Endometrium (tissue), 2 donors: ENCODE measurements around the gene RIC8B.
A peak's percentile ranks its signal among the peaks of the same experiment; 100 is the strongest.
"Not testable (repeated sequence)": the region's sequence is repeated elsewhere in the genome, so short reads cannot be mapped to it uniquely, and the experiment has no call there.

Experiments used
- FAIRE-seq: peaks from 2 replicates; lab custom pipeline; 2012; peaks lifted over from hg19 to GRCh38; lab: Jason Lieb, UNC
- donor health status: control.
- donor health status: control.

RIC8B gene

DNA sequence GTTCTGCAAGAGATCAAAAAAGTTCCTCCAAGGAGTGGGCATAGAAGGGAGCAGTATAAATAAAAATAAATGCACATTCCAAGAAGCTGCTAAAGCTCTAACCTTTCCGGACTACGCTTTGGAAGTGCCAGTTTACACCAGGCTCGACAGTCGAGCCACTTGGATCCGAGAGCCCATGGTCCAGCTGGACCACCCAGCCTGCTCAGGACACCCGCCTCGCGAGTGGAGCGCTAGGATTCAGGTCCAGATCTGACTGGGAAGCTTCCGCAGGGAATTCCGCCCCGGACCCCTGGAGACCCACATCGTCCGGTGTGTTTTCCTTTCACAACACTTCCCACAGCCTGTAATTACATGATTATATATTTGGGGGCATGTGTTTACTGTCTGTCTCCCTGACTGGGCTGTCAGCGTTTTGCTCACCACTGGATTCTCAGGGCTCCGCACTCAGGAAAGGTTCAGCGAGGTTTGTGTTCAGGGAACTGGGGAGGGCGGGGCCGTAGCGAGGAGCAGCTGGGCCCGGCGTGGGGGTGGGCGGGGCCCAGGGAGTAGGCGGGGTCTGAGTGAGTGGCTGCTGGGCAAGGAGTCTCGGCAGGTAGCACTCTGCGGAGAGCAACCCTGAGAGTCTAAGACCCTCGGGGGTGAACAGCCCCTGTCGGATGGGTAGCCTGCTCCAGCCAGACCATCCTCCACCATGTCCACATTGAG is 128.9 kb downstream of the RIC8B start:
- no peak for FAIRE-seq

DNA sequence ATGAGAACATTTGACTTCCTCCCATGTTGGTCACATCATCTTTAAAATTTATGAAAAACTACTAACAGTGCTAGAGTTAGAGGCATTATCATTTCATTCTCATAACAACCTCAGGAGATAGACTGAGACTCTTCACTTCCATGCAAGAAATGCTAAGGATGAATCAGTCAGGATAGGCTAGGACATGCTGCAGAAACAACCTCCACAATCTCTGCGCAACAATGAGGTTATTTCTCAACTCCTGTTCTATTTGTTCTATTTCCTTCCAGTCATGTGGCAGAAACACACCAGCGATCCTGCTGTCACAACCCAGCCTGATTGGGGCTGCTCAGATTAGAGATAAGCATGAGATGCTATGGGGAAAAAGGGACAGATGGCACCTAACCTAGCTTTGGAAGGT is 132.2 kb downstream of the RIC8B start:
- no peak for FAIRE-seq

DNA sequence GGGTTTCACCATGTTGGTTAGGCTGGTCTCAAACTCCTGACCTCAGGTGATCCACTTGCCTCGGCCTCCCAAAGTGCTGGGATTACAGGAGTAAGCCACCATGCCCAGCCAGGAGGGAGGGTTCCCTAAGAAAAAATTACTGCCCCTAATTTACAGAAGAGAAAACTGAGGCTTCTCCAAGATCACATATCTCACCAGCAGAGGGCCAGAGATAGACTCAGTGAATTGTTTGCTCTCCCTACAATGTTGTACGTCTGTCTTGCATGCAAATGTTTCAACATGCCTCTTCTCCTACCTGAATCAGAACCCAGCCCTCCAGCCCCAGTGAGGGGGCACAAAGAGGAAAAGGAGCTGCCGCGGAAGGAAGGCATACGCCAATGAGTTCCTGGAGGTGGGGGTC is 132.9 kb downstream of the RIC8B start:
- no peak for FAIRE-seq

DNA sequence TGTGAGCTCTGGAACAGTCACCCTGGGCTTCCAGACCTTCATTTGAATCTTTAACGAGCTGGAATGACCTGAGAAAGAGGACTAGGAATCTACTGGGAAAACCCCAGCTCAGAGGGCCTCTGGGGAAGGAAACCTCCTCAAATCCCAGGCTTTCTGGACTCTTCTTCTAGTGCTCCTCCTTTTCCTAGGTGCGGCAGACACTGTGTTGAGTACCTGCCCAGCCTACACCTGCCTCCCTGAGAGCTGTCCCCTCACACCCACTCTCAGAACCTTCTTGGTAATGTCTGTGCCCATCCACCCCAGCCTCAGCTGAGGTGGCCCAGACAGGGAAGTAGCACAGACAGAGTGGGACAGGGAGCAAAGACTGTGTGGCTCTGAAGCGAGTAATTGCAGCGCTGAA is 133.4 kb downstream of the RIC8B start:
- FAIRE-seq = no peak

DNA sequence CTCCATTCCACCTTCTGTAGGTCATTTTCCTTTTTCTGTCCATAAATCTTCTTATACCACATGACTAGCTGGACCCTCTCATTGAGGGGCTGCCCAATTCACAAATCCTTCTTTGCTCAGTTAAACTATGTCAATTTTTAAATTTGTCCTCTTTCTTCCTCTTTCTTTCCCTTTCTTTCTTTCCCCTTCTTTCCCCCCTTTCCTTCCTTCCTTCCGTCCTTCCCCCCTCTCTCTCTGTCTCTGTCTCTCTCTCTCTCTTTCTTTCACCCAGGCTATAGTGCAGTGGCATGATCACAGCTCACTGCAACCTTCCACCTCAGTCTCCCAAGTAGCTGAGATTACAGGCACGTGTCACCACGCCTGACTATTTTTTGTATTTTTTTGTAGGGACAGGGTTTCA is 134.1 kb downstream of the RIC8B start:
- no peak for FAIRE-seq

DNA sequence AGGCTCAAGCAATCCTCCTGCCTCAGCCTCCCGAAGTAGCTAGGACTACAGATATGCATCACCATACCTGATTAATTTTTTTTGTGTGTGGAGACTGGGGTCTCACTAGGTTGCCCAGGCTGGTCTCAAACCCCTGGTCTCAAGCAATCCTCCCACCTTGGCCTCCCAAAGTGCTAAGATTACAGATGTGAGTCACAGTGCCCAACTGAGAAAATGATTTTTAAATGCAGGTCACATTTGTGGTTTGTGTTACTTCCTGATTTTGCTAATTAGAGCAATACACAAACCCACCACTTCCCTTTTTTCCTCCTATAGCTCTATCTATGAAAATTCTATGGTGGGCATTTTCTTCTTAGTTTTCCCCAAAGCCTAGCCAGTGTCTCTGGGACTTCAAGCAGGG is 135.7 kb downstream of the RIC8B start:
- FAIRE-seq = no peak

DNA sequence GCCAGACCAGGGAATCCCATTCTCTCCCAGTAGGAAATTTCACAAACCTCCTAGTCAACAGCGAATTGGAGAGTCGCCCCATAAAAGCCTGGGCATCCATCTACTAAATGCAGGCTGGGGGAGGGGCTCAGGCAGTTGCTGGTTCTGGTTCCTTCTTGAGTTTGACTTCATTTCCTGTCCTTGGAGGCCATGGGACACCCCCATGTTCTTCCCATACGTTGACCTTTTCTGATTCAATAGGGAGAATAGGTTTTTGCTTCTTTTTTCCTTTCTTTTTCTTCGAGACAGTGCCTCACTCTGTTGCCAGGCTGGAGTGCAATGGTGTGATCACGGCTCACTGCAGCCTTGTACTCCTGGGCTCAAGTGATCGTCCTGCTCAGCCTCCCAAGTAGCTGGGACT is 137.1 kb downstream of the RIC8B start:
- FAIRE-seq = no peak

DNA sequence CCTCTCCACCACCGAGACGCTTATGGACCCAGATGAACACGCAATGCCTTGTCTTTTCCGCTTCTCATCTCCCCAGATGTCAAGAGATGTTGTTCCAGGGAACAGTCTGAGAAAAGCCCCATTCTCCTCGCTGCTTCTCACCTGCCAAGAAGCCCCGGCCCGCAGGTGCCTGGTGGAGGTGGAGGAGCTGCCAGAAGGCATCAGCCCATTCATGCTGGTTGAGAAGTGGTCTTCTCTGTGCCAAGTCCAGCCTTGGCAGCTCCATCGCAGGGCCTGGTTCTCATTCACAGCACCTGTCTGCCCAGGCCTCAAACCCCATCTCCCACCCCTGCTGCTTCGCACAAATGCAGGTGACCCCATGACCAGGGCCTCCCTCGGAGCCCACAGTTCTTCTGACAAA is 139.0 kb downstream of the RIC8B start:
- FAIRE-seq = no peak

DNA sequence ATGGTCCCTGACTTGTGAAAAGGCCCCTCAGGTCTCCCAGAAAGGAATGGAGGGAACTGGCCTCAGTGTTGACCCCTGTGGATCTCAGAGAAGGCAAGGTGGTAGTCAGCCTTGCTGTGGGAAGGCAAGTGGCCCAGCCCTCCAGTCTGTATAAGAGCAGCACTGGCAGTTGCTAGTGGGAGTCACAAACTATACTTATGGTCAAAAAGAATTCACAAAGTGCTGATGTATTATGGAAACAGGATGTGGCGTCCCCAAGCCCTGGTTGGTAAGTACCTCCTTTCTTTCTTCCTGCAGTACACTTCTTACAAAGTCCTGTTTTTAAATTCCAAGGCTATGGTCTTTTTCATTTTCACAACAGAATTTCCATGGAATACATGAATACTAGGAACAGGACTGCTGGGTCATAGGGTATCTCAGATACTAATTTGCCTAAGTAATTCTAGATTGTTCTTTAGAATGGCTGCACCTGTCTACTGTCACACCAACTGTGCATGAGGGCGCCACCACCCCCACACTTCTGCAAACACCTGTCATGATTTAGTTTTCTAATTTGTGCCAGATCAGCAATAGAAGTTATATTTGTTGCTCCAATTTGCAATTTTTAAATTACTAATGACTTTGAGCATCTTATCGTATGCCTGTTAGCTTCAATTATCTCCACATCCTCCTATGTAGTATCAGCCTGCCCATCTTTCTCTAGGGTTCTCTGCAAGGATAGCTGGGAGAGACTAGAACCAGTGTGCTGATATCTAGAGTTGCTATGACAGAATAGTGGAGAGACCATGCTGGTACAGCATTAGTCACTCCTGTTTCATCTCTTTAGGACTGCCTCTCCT is 140.5 kb downstream of the RIC8B start:
- no peak for FAIRE-seq

DNA sequence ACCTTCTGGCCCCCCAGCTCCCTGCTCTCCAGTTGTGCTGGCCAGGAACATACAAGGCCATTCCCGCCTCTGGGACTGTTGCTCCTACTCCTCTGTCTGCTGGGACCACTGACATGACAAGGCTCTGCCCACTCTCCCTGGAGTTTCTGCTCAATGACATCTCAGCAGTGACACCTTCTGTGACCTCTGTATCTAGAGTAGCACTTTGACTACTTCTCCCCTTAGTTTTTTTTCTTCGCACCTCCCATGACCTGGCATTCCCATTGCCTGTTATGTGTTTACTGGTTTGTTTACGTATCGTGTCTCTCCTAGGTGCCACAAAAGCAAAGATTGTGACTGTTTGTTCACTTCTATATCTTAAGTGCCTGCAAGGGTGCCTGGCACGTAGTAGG is 141.1 kb downstream of the RIC8B start:
- no peak for FAIRE-seq

DNA sequence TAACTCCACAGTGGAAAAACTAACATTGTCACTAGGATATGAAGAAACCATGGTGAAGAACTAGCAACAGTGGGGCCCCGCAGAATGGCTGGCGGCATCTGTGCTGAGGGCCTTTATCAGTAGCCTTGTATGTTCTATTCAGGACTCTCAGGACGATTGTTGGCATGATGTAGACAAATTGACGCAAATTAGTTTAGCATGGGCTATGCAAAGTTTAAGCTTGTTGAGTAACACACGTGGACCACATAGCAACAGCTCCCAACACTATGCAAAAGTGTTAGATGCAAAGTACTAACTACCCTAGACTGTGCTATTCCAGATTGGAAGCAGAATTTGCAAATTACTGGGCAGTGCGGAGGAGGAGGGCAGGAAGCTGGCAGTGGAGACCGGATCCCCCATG is 143.0 kb downstream of the RIC8B start:
- FAIRE-seq = no peak

DNA sequence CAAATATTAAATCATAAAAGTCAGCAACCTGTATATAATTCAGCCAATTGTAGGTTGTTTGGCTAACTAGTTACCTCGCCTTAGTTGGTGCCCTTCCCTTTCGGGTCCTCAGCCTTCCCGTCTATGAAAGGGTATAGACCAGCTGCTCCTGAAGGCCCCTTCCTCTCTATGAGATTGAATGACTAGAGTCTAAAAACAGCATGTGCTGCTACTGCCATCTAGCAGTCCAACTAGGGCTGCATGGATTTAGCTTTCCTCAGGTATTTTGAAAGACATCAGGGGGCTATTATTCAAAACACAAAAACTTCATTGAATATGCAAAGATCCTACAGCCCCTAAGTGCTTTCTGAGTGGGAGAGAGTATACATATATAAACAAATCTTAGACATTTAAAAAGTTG is 144.3 kb downstream of the RIC8B start:
- FAIRE-seq = no peak

DNA sequence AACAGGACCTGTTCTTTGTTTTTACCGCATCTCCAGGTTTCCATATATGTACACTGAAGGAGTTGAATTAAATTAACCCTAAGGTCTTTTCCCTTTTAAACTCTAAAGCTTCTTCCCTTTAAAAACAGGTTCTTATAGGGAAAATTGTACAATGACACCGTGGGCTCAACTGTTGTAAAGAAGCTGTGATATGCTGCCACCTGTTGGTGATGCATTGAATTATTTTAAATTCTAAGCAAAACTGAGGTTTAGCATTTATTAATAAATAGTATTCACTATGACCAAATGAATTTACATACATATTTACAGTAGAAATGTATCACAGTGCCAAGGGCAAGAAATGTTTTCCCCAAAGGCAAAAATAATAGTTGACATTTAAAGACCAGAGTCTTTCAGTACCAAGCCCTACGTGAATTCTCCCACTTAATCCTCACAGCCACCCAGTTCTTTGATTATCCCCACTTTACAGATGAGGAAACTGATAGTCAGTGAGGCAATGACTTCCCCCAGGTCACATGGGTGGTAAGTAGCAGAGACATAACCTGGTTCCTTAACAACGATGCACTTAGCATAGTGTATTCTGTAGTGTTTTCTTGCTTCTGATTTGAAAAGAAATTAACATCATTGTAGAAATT is 145.5 kb downstream of the RIC8B start:
- FAIRE-seq = peak; percentile 92

DNA sequence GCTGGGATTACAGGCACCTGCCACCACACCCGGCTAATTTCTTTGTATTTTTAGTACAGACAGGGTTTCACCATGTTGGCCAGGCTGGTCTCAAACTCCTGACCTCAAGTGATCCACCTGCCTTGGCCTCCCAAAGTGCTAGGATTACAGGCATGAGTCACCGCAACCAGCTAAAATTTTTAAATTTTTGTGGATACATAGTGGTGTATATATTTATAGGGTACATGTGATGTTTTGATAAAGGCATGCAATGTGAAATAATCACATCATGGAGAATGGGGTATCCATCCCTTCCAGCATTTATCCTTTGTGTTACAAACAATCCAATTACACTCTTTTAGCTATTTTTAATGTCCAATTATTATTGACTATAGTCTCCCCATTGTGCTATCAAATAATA is 147.5 kb downstream of the RIC8B start:
- not testable (repeated sequence) for FAIRE-seq

DNA sequence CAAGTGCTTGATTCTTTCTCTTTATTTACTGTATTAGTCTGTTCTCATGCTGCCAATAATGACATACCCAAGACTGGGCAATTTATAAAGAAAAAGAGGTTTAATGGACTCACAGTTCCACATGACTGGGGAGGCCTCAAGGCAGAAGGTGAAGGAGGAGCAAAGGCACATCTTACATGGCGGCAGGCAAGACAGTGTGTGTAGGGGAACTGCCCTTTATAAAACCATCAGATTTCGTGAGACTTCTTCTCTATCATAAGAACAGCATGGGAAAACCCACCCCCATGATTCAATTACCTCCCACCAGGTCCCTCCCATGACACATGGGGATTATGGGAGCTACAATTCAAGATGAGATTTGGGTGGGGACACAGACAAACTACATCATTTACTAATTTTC is 149.1 kb downstream of the RIC8B start:
- not testable (repeated sequence) for FAIRE-seq

DNA sequence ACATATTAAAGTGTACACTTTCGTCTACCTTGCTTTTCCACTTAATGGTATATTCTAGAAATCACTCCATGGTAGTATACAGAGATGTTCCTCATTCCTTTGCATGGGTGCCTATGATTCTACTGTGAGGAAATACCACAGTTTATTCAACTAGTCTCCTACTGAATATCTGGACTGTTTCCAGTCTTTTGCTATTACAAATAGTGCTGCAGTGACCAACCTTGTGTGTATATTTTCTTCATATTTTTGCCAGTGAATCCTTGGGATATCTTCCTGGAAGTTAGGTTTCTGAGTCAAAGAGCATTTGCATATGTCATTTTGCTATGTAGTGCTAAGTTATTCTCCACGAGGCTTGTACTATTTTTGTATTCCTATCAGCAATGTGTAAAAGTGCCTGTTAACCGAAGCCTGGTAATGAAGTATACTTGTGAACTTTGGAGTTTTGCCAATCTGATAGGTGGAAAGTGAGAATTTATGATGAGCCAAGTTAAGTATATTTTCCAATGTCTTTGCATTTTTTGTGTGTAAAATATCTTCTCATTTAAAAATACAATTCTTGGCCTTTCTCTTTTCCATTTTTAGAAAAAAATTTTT is 149.9 kb downstream of the RIC8B start:
- FAIRE-seq = no peak

DNA sequence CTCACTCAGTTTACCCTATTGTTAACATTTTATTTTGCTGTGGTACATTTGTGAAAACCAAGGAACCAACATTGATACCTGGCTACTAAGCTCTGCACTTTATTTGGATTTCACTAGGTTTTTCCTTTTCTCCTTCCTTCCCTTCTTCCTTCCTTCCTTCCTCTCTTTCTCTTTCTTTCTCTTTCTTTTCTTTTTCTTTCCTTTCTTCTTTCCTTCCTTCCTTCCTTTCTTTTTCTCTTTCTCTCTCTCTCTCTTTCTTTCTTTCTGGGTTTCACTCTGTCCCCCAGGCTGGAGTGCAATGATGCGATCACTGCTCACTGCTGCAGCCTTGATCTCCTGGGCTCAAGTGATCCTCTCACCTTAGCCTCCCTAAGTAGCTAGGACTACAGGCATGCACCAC is 152.2 kb downstream of the RIC8B start:
- FAIRE-seq = no peak

DNA sequence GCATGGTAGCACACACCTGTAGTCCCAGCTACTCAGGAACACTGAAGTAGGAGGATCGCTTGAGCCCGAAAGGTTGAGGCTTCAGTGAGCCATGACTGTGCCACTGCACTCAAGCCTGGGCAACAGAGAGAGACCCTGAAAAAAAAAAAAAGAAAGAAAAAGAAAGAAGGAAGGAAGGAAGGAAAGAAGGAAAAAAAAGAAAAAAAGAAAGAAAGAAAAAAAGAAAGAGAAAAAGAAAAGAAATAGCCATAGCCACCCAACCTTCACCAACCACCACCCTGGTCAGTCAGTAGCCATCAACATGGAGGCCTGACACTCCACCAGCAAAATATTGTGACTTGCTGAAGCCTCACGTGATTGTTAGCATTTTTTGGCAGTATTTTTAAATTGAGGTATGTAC is 159.8 kb downstream of the RIC8B start:
- no peak for FAIRE-seq
